ENCODE measurements around the gene GAD2.

Gene GAD2

DNA sequence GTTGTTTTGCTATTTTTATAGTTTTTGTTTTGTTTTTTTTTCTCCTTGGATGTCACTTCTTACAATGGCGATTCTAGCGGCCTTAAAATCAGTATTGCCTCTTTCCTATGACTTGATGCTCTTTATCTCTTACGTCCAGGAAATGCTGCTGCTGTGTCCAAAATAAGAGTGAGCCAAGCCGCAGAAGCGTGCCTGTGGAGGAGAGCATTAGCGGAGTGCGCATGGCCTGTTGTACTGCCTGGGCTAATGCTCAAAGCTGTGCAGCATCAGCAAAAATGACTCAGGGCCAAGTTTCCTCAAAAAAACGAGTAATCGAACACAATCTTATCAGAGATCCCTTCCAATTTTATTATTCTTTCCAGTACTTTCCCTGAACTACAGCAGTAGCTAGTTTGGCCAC lies 18.5 kb upstream of the GAD2 start (continued):
- TF ChIP-seq ZNF518A (tag by site-specific recombination; conservative IDR thresholded peaks at IDR 0.05; ENCODE audit: low read depth), result no peak

GRCh38 chr10:26199841-26200240 lies 16.7 kb upstream of the GAD2 start:
- Histone ChIP-seq H3K4me3 (ENCODE audit: low read depth, low read length) (no peak overlapping the region), H3K36me3 (ENCODE audit: control insufficient read depth in 2 of 2, insufficient read depth in 1 of 2, low read length in 2 of 2) (no peaks in the 10 kb centered on the region), H3K4me1 (ENCODE audit: control insufficient read depth, insufficient read depth, low read length) (no peaks in the 10 kb centered on the region), H3K27ac (ENCODE audit: extremely low read depth, low read depth, low read length) (no peak overlapping the region), H3K9me3 (ENCODE audit: control insufficient read depth, insufficient read depth, low read depth, low read length) (no peaks in the 10 kb centered on the region)
- TF ChIP-seq BCL11B (tag by site-specific recombination; IDR thresholded peaks at IDR 0.05; ENCODE audit: low read depth), result no peak
- TF ChIP-seq REST (tag by site-specific recombination; IDR thresholded peaks at IDR 0.05), result no peak
- ChIA-PET POLR2A (no interaction called here), CTCF (no interaction called here)

DNA sequence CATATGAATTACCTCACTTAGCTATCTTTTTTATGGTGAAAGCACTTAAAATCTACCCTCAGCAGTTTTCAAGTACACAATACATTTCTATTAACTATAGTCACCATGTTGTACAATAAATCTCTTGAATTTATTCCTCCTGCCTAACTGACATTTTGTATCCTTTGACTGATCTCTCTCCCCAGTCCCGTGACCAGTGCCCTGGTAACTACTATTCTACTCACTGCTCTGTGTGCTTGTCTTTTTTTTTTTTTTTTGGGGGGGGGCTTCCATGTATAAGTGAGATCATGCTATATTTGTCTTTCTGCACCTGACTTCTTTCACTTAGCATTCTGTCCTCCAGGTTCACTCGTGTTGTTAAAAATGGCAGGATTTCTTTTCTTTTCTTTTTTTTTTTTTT lies 11.4 kb upstream of the GAD2 start:
- Histone ChIP-seq H3K4me3 (ENCODE audit: low read depth, low read length) (no peak overlapping the region), H3K4me1 (ENCODE audit: control insufficient read depth, insufficient read depth, low read length) (no peaks in the 10 kb centered on the region), H3K27ac (ENCODE audit: extremely low read depth, low read depth, low read length) (no peak overlapping the region), H3K9me3 (ENCODE audit: control insufficient read depth, insufficient read depth, low read depth, low read length) (no peaks in the 10 kb centered on the region; the same call in 1 of the 2 replicates), H3K36me3 (ENCODE audit: control insufficient read depth in 2 of 2, insufficient read depth in 1 of 2, low read length in 2 of 2) (no peaks in the 10 kb centered on the region)
- TF ChIP-seq ZNF624 (tag by site-specific recombination; IDR thresholded peaks at IDR 0.05) (no peak), ZNF792 (tag by site-specific recombination; IDR thresholded peaks at IDR 0.05) (no peak), ZNF354C (tag by site-specific recombination; IDR thresholded peaks at IDR 0.05; ENCODE audit: borderline replicate concordance, low read depth) (no peak)
- ChIA-PET CTCF (interaction anchor here (0.6 to 1.4 kb wide), 3 partner anchors 188 to 447 kb away, joined by 3 to 7 read pairs (median 4); no protein-coding TSS in a partner anchor), POLR2A (no interaction called here)

DNA sequence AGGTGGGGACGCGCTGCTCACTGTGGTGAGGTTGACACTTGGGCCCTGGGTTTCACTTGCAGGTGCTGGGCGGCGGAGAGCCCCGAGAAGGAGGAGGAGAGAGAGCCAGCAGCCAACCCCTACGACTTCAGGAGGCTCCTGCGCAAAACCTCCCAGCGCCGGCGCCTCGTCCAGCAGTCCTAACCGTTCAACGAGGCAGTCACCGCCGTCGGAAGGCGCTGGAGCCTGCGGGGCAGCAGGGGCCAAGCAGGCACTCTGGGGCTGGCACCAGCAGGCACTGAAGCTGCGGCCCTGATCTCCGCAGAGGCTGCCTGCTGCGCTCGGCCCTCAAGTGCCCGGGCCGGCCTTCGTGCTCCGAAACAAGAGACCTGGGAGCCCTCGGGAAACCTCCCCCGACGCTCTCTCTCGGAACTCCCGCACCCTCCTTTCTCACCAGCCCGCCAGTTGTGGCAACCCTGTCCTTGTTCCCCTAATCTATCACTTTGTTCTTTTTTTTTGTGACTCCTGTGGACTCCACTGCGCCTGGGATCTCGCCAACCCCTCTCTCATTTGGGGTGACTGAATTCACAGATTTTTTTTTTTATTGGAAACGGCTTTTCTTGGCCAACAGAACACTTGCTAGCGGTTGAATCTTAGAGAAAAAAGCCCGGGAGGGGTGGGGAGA lies 4.7 kb upstream of the GAD2 start:
- Histone ChIP-seq H3K27ac (ENCODE audit: extremely low read depth, low read depth, low read length) (no peak overlapping the region), H3K4me1 (ENCODE audit: control insufficient read depth, insufficient read depth, low read length) (0 out of 2 replicates have a peak, but pooled peaks cover 3% of the 10 kb centered on the region), H3K36me3 (ENCODE audit: control insufficient read depth in 2 of 2, insufficient read depth in 1 of 2, low read length in 2 of 2) (no peaks in the 10 kb centered on the region), H3K9me3 (ENCODE audit: control insufficient read depth, insufficient read depth, low read depth, low read length) (no peaks in the 10 kb centered on the region; the same call in 1 of the 2 replicates), H3K4me3 (ENCODE audit: low read depth, low read length) (no peak overlapping the region)
- ChIA-PET POLR2A (interaction anchor here (0.6 kb wide), 1 partner anchor 275 kb away, joined by 3 read pairs; no protein-coding TSS in a partner anchor), CTCF (no interaction called here)
- TF ChIP-seq ZBTB1 (tag by site-specific recombination; IDR thresholded peaks at IDR 0.05) (no peak), GLIS2 (tag by site-specific recombination; IDR thresholded peaks at IDR 0.05) (no peak), BCL6B (tag by site-specific recombination; IDR thresholded peaks at IDR 0.05) (no peak), ZNF366 (tag by site-specific recombination; conservative IDR thresholded peaks at IDR 0.05) (no peak), EGR2 (tag by site-specific recombination; IDR thresholded peaks at IDR 0.05; ENCODE audit: low read depth) (no peak), ZNF398 (tag by site-specific recombination; IDR thresholded peaks at IDR 0.05) (no peak)

Measured in HEK293 (cell line).